G401.6 (cell line): ENCODE measurements around the gene ARHGAP8.

Source experiments
- FAIRE-seq: peaks from 2 replicates; lab custom pipeline; 2012; peaks lifted over from hg19 to GRCh38; lab: Jason Lieb, UNC

Gene ARHGAP8

GRCh38 chr22:44726439-44726838, 25.9 kb upstream of the ARHGAP8 start:
- FAIRE-seq, result no peak

GRCh38 chr22:44727148-44727547, 25.2 kb upstream of the ARHGAP8 start:
- no peak for FAIRE-seq

GRCh38 chr22:44727709-44728108, 24.7 kb upstream of the ARHGAP8 start:
- no peak for FAIRE-seq

GRCh38 chr22:44728761-44729324, 23.5 kb upstream of the ARHGAP8 start:
- no peak for FAIRE-seq

- FAIRE-seq, result no peak
These were observed 22.9 kb upstream of the ARHGAP8 start for GRCh38 chr22:44729391-44730021.

- no peak for FAIRE-seq
These were observed 22.4 kb upstream of the ARHGAP8 start for GRCh38 chr22:44730022-44730393.

GRCh38 chr22:44730490-44731356, 21.7 kb upstream of the ARHGAP8 start:
- no peak for FAIRE-seq

GRCh38 chr22:44731357-44731970, 20.9 kb upstream of the ARHGAP8 start:
- FAIRE-seq, result no peak

- no peak for FAIRE-seq
These were observed 20.3 kb upstream of the ARHGAP8 start for GRCh38 chr22:44732017-44732561.

- FAIRE-seq, result no peak
These were observed 19.7 kb upstream of the ARHGAP8 start for GRCh38 chr22:44732661-44733060.

GRCh38 chr22:44733426-44734106, 18.8 kb upstream of the ARHGAP8 start:
- no peak for FAIRE-seq

- FAIRE-seq, result no peak
These were observed 18.1 kb upstream of the ARHGAP8 start for GRCh38 chr22:44734278-44734677.

GRCh38 chr22:44734801-44735517, 17.4 kb upstream of the ARHGAP8 start:
- FAIRE-seq, result no peak

GRCh38 chr22:44735518-44736428, 16.6 kb upstream of the ARHGAP8 start:
- no peak for FAIRE-seq

- no peak for FAIRE-seq
These were observed 15.6 kb upstream of the ARHGAP8 start for GRCh38 chr22:44736581-44737405.

GRCh38 chr22:44737406-44738346, 14.7 kb upstream of the ARHGAP8 start:
- no peak for FAIRE-seq

GRCh38 chr22:44738347-44738715, 14.0 kb upstream of the ARHGAP8 start:
- no peak for FAIRE-seq

- FAIRE-seq, result no peak
These were observed 13.4 kb upstream of the ARHGAP8 start for GRCh38 chr22:44739024-44739423.
